GM18517 (cell line): Measurements from ENCODE around the gene CT55.
"Not testable (repeated sequence)": the region's sequence is repeated elsewhere in the genome, so short reads cannot be mapped to it uniquely, and the experiment has no call there.

Experiments
- ATAC-seq: cut with Tn5 transposase; IDR thresholded peaks from one replicate; pipeline ENCODE4 v1.9.1; 2021; ENCODE audit warnings: mild to moderate bottlenecking, moderate library complexity; ENCODE audit not compliant: unreplicated experiment

Gene CT55, protein sequence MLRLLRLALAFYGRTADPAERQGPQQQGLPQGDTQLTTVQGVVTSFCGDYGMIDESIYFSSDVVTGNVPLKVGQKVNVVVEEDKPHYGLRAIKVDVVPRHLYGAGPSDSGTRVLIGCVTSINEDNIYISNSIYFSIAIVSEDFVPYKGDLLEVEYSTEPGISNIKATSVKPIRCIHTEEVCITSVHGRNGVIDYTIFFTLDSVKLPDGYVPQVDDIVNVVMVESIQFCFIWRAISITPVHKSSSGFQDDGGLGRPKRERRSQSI

DNA sequence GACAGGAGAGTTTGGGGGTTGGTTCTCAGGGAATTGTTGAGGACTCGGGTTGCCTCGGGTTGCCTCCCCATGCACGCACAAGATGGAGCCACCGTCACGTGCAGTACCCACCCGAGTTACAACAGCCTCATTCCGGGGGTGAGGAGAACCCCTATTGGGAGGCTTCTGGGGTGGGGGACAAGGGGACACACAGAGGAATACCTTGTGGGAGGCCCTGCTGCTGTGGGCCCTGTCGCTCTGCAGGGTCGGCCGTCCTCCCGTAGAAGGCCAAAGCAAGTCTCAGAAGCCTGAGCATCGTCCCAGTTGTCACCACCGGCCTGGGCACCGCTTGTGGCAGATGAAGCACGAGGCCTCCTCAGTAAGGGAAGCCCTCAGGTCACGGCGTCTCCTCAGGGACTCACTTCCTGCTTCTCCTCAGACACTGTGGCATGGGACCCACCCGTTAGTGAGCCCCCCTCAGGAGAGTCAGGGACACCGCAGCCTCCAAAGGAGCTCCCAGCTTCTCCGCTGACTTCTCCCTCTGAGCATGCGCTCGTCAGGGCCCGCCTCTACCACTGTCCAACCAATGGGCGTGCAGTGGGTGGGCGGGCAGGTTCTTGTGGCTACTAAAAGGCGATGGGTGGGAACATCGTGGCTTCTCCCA is at the start of gene CT55:
CT55 (minus strand) TSS at position 522 of the 643 bp plus-strand sequence; CDS start at position 295, 227 bp downstream.
- ATAC-seq: no peak

- ATAC-seq: no peak
Observed at GRCh38 chrX:135213200-135213844, 42.1 kb upstream of the CT55 start.

- ATAC-seq: not testable (repeated sequence)
Observed at GRCh38 chrX:135206427-135206826, 35.2 kb upstream of the CT55 start.

DNA sequence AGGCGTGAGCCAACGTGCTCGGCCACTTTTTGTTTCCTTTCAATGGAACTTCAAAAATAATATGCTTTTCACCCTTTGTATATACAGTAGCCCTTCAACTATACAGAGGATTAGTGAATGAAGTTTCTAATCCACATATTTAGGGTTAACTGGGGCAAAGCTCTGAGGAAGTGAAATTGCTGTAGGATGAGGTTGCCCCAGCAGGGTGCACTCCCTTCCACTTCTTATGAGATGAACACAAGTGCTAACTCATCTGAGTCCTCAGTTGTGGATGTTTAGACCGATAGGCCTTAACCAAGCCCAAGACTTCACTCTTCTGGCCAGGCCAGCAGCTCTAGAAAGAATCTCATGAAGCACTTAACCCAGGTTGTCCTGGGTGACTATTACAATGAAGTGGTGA is 29.1 kb upstream of the CT55 start:
- ATAC-seq: no peak

DNA sequence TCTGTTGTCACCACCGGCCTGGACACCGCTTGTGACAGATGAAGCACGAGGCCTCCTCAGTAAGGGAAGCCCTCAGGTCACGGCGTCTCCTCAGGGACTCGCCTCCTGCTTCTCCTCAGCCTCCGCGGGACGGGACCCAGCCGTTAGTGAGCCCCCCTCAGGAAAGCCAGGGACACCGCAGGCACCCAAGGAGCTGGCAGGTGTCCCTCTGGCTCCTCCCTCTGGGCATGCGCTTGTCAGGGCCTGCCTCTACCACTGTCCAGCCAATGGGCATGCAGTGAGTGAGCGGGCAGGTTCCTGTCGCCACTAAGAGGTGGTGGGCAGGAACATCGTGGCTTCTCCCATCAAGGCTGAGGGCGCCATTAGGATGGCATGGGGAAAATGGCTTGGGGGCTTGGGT is 23.5 kb upstream of the CT55 start:
- ATAC-seq: no peak

GRCh38 chrX:135193740-135194139 is 22.5 kb upstream of the CT55 start:
- no peak for ATAC-seq

DNA sequence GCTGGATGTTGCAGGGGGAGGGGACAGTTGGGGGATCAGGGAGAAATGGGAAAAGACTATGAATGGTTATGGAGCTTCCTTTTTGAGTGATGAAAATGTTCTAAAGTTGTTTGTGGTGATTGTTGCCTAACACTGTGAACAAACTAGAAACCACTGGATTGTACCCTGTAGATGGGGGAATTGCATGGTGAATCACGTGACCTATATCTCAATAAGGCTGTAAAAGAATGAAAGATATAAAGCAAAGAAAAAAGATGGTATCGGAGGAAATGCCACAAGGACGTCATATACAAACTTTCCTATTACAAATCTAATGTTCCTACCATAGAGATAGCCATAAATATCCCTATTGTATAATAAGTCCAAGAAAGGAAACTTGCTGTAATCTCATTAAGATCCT is 20.6 kb upstream of the CT55 start:
- ATAC-seq: no peak

DNA sequence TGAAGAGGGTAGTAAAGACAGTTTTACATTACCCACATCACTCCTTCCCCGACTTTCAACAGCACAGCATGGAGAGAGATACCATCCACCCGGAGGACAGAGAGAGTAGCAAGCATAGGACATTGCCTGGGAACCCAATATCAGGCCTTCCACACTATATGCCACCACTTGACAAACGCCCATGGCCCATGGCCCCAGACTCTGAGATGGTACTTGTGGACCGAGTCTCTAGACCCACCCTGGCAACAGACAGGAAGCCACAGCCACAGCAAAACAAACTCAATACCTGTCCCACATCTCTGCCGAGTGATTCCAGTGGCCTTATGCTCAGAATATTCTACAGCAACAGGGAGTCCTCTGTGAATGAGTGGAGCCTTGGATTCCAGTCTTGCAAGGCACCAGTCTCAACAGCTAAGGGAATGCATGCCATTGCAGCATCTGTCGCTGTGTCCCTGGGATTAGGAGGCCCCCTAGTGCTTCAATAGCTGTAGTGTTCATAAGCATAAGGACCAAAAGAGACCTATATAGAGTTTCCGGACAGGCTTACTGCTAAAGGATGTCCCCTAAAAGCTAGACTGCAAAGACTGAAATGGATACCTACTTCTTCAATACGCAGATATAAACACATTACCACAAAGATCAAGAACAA is 14.7 kb upstream of the CT55 start:
- ATAC-seq: peak; percentile 74

DNA sequence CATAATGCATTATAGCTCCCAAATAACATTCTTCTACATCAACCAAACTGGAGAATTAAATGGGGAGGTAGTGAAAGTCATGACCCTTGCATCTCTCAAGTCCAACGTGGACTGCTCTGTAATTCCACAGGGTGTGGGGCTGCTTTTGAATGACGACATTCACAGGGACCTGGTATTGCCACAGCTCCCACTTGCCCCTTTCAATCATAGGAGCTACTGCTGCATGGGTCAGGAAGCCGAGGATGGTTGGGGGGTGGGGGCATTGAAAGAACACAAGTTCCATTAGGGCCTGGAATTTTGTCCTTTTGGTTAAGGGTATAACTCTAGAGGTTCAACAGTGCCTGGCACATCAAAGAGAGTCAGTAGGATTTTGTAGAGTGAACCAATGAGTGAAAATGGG is 7.4 kb upstream of the CT55 start:
- ATAC-seq: no peak

DNA sequence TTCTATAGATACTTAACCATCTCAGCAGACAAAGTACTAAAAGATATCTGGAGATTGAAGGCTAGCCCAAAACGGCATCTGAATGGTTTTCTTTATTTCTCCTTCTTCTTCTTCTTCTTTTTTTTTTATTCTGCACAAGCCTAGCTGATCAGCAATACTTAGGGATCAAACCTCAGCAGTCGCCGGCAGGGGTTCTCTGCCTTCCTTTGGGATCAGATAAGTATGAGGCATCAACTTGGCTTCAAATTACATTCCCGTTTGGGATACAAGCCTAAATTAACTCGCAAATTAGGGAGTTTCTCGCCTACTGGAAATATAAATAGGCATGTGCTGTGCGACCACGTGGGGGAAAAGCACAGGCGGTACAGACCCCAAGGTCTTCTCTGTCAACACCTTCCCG is 730 bp downstream of the CT55 start:
- no peak for ATAC-seq

- not testable (repeated sequence) for ATAC-seq
Observed at GRCh38 chrX:135169534-135169933, 1.7 kb downstream of the CT55 start.

- ATAC-seq: no peak
Observed at GRCh38 chrX:135168486-135168885, 2.7 kb downstream of the CT55 start.

- ATAC-seq: not testable (repeated sequence)
Observed at GRCh38 chrX:135154688-135155087, 16.5 kb downstream of the CT55 start.

- ATAC-seq: not testable (repeated sequence)
Observed at GRCh38 chrX:135126145-135126544, 45.1 kb downstream of the CT55 start.

DNA sequence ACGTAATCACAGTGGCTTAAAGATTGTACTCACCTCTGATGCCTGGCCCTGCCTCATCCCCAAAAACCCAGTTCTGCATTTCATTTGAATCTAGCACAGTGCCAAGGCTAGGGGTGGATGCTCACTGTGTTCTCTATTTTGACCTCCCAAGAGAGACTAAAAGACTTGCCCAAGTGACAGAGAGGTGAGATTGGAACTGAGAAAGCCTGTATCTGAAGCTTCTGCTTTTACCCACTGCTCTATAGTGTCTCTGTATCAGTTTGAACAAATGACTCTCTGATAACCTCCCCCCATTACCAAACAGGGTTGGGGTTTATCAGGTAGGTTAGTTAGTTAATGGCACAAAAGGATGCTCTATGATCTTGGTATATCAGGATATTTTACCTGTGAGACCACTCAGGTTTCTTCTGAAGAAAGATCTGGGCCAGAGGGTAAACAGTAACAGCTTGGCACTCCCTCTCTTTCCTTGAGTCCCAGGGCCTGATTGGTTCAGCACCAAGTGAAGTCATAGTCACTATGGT is 51.1 kb downstream of the CT55 start, which contains the start of gene ETDB:
ETDB (minus strand) TSS at position 471 of the 521 bp plus-strand sequence. CDS start 1,265 bp downstream, outside the sequence.
- ATAC-seq: not testable (repeated sequence)

- not testable (repeated sequence) for ATAC-seq
Observed at GRCh38 chrX:135116064-135116463, 55.1 kb downstream of the CT55 start.

GRCh38 chrX:135114392-135114791 is 56.8 kb downstream of the CT55 start:
- ATAC-seq: peak; percentile 98

DNA sequence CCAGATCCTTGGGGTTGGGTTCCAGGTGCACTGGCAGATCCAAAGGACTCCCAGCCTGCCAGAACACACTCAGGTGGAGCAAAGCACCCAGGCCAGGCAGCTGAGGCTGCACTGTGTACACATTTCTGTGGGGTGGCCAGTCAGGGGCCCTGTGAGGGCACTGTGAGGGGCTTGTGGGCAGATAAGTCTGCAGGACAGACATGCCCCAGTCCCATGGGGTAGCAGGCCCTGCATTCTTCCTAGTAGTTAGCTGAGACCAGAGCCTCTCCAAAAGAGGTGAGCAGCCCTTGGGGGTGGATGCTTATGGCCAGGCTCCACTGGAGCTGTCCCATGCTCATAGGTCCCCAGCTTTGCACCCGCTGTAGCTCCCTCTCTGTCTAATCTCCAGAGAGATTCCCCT is 58.5 kb downstream of the CT55 start:
- no peak for ATAC-seq

- no peak for ATAC-seq
Observed at GRCh38 chrX:135112096-135112729, 59.0 kb downstream of the CT55 start.

DNA sequence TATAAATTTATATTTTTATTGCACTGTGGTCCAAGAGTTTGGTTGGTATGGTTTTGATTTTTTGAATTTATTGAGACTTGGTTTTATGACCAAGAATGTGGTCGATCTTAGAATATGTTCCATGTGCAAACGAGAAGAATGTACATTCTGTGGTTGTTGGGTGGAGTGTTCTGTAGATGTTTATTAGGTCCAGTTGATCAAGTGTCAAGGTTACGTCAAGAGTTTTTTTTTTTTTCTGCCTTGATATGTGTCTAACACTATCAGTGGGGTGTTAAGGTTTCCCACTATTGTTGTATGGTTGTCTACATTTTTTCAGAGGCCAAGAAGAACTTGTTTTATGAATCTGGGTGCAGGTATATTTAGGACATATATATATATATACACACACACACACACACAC is 61.6 kb downstream of the CT55 start:
- no peak for ATAC-seq
